MM.1S (cell line): Measurements from ENCODE around the gene WDR90.

Experiments used
- EZH2 ChIP-seq: fragments of 300-600 bp; sonication (generic); optimal IDR thresholded peaks from 2 replicates; pipeline ENCODE3; 2017; ENCODE audit warnings: low read depth, mild to moderate bottlenecking, antibody characterized with exemption, low read length, mixed read lengths
- EZH2phosphoT487 ChIP-seq: fragments of 300-600 bp; sonication (generic); IDR thresholded peaks from 2 replicates; pipeline ENCODE4 v1.6.1; 2018; ENCODE audit warnings: antibody characterized with exemption, low read length

DNA sequence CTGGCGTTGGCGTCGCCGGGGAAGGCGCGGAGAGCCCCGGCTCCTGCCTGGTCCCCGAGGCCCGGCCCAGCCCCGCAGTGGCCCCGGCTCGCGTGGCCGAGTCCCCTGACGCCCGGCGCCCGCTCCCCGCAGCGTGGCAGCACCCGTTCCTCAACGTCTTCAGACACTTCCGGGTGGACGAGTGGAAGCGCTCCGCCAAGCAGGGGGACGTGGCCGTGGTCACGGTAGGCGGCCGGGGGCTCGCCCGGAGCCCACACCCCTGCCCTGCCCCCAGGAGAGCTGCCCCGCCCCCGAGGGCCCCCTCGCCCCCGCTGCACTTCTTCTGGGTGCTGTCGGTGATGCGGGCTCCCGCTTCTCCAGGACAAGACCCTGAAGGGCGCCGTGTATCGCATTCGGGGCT, 466 bp downstream of the WDR90 start:
- no peak for TF ChIP-seq EZH2
- no peak for TF ChIP-seq EZH2phosphoT487
